ENCODE results near the gene OXNAD1. TPM values are rescaled to one million over a fixed set of nuclear protein-coding genes. Genes with fewer than 3 reads are reported as not detected.

Gene OXNAD1
- total RNA-seq, 1 experiment from 2014 or later: 6.6 TPM

- BruUV-seq (replicated peaks): no TSS peak
- TF ChIP-seq POLR2AphosphoS5 (IDR thresholded peaks at IDR 0.05; ENCODE audit: low read depth, low read length): no peak
- no peak for TF ChIP-seq SIN3A (IDR thresholded peaks at IDR 0.05; ENCODE audit: borderline replicate concordance, insufficient read depth, low read depth, low read length)
- TF ChIP-seq, protein P1, sequence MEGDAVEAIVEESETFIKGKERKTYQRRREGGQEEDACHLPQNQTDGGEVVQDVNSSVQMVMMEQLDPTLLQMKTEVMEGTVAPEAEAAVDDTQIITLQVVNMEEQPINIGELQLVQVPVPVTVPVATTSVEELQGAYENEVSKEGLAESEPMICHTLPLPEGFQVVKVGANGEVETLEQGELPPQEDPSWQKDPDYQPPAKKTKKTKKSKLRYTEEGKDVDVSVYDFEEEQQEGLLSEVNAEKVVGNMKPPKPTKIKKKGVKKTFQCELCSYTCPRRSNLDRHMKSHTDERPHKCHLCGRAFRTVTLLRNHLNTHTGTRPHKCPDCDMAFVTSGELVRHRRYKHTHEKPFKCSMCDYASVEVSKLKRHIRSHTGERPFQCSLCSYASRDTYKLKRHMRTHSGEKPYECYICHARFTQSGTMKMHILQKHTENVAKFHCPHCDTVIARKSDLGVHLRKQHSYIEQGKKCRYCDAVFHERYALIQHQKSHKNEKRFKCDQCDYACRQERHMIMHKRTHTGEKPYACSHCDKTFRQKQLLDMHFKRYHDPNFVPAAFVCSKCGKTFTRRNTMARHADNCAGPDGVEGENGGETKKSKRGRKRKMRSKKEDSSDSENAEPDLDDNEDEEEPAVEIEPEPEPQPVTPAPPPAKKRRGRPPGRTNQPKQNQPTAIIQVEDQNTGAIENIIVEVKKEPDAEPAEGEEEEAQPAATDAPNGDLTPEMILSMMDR (IDR thresholded peaks at IDR 0.05): no peak
- TF ChIP-seq TCF7L2 (IDR thresholded peaks at IDR 0.05; ENCODE audit: low read depth, low read length): no peak
- TF ChIP-seq, protein P2, sequence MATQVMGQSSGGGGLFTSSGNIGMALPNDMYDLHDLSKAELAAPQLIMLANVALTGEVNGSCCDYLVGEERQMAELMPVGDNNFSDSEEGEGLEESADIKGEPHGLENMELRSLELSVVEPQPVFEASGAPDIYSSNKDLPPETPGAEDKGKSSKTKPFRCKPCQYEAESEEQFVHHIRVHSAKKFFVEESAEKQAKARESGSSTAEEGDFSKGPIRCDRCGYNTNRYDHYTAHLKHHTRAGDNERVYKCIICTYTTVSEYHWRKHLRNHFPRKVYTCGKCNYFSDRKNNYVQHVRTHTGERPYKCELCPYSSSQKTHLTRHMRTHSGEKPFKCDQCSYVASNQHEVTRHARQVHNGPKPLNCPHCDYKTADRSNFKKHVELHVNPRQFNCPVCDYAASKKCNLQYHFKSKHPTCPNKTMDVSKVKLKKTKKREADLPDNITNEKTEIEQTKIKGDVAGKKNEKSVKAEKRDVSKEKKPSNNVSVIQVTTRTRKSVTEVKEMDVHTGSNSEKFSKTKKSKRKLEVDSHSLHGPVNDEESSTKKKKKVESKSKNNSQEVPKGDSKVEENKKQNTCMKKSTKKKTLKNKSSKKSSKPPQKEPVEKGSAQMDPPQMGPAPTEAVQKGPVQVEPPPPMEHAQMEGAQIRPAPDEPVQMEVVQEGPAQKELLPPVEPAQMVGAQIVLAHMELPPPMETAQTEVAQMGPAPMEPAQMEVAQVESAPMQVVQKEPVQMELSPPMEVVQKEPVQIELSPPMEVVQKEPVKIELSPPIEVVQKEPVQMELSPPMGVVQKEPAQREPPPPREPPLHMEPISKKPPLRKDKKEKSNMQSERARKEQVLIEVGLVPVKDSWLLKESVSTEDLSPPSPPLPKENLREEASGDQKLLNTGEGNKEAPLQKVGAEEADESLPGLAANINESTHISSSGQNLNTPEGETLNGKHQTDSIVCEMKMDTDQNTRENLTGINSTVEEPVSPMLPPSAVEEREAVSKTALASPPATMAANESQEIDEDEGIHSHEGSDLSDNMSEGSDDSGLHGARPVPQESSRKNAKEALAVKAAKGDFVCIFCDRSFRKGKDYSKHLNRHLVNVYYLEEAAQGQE (IDR thresholded peaks at IDR 0.05; ENCODE audit: insufficient read depth in 1 of 2, low read depth in 2 of 2, low read length in 1 of 2): no peak
- Histone ChIP-seq H3K4me3 (ENCODE audit: low read depth in 2 of 2, low read length in 2 of 2) (no peak overlapping the region), H3K36me3 (ENCODE audit: control insufficient read depth, insufficient read depth, low read length) (no peaks in the 10 kb centered on the region), H3K27ac (ENCODE audit: low read length) (no peak overlapping the region), H3K9me3 (ENCODE audit: control insufficient read depth, insufficient read depth, low read depth, low read length) (no peaks in the 10 kb centered on the region), H3K4me1 (ENCODE audit: control insufficient read depth, insufficient read depth, low read length) (no peaks in the 10 kb centered on the region), H3K27me3 (ENCODE audit: control insufficient read depth, insufficient read depth, low read length) (no peaks in the 10 kb centered on the region)
- CTCF ChIA-PET: no interaction called here
- no peak for ATAC-seq
- in situ Hi-C loops (cut with HindIII; ENCODE audit: low pct_unique_long_range_greater_than_20kb, low sequenced_read_pairs): no loop called here
- intact Hi-C loops (cut with micrococcal nuclease; ENCODE audit: unreplicated experiment): no loop called here
- POLR2A ChIA-PET: no interaction called here
- DNase-seq (ENCODE audit: low read depth, low spot score): no peak
Measured at GRCh38 chr3:16354291-16354690, 89.3 kb downstream of the OXNAD1 start.

Other genes starting within 250 kb of the OXNAD1 start
- gene GALNT15, start 90.5 kb upstream of the OXNAD1 start, total RNA-seq (2021; ENCODE audit: unreplicated experiment): 0.10 TPM
- gene DPH3, start 269 bp upstream of the OXNAD1 start, total RNA-seq (2021; ENCODE audit: unreplicated experiment): 16.5 TPM
- 0.90 TPM for gene RFTN1, start 248.5 kb downstream of the OXNAD1 start, total RNA-seq (2021; ENCODE audit: unreplicated experiment)